MM.1S (cell line): ENCODE data around the gene ATP2B2.

Source experiments
- DNase-seq: peaks from one replicate; pipeline ENCODE4 v3.0.0-alpha.2; 2015
- H2AFZ ChIP-seq: fragments of 300-600 bp; sonication (generic); 2 replicates; pipeline ENCODE4 v1.6.0; 2016; ENCODE audit warnings: antibody characterized with exemption, low read length
- H3F3A ChIP-seq: fragments of 300-600 bp; sonication (generic); 2 replicates; pipeline ENCODE4 v1.6.1; 2016; ENCODE audit warnings: mild to moderate bottlenecking, antibody characterized with exemption, low read length, moderate library complexity, mixed read lengths; ENCODE audit not compliant: insufficient read depth
- H3K27ac ChIP-seq: fragments of 300-600 bp; sonication (generic); 2 replicates; pipeline ENCODE4 v1.5.1; 2016; ENCODE audit warnings: mild to moderate bottlenecking, low read length
- H3K27me3 ChIP-seq: fragments of 300-600 bp; sonication (generic); replicated peaks from 2 replicates; pipeline ENCODE4 v1.6.0; 2016; ENCODE audit warnings: low read length; ENCODE audit not compliant: insufficient read depth
- H3K36me3 ChIP-seq: fragments of 300-600 bp; sonication (generic); replicated peaks from 2 replicates; pipeline ENCODE4 v1.6.1; 2016; ENCODE audit warnings: mild to moderate bottlenecking, low read length, mixed read lengths; ENCODE audit not compliant: insufficient read depth
- H3K4me1 ChIP-seq: fragments of 300-600 bp; sonication (generic); 2 replicates; pipeline ENCODE4 v1.6.1; 2016; ENCODE audit warnings: low read length, mixed read lengths
- H3K4me2 ChIP-seq: fragments of 300-600 bp; sonication (generic); 2 replicates; pipeline ENCODE4 v1.6.0; 2016; ENCODE audit warnings: low read depth, low read length
- H3K4me3 ChIP-seq: fragments of 300-600 bp; sonication (generic); 2 replicates; pipeline ENCODE4 v1.5.1; 2016; ENCODE audit warnings: low read length, mixed read lengths
- H3K79me2 ChIP-seq: fragments of 300-600 bp; sonication (generic); 2 replicates; pipeline ENCODE4 v1.6.1; 2016; ENCODE audit warnings: mixed run types, low read length, mixed read lengths
- H3K9ac ChIP-seq: fragments of 300-600 bp; sonication (generic); 2 replicates; pipeline ENCODE4 v1.6.1; 2016; ENCODE audit warnings: low read length, mixed read lengths
- H3K9me2 ChIP-seq: fragments of 300-600 bp; sonication (generic); replicated peaks from 2 replicates; pipeline ENCODE4 v1.6.1; 2016; ENCODE audit warnings: mild to moderate bottlenecking, low read length, mixed read lengths; ENCODE audit not compliant: insufficient read depth
- H3K9me3 ChIP-seq: fragments of 300-600 bp; sonication (generic); replicated peaks from 2 replicates; pipeline ENCODE4 v1.6.1; 2016; ENCODE audit warnings: mild to moderate bottlenecking, low read length, mixed read lengths; ENCODE audit not compliant: insufficient read depth
- H4K20me1 ChIP-seq: fragments of 300-600 bp; sonication (generic); 2 replicates; pipeline ENCODE4 v1.6.1; 2016; ENCODE audit warnings: mild to moderate bottlenecking, low read length, moderate library complexity, mixed read lengths; ENCODE audit not compliant: insufficient read depth
- CTCF ChIP-seq: fragments of 300-600 bp; sonication (generic); IDR thresholded peaks from 2 replicates; pipeline ENCODE4 v1.5.1; 2016; ENCODE audit warnings: antibody characterized with exemption, low read length, mixed read lengths
- EZH2 ChIP-seq: fragments of 300-600 bp; sonication (generic); optimal IDR thresholded peaks from 2 replicates; pipeline ENCODE3; 2017; ENCODE audit warnings: low read depth, mild to moderate bottlenecking, antibody characterized with exemption, low read length, mixed read lengths
- EZH2phosphoT487 ChIP-seq: fragments of 300-600 bp; sonication (generic); IDR thresholded peaks from 2 replicates; pipeline ENCODE4 v1.6.1; 2018; ENCODE audit warnings: antibody characterized with exemption, low read length

The ATP2B2 gene

GRCh38 chr3:10508619-10509260, 3.4 kb upstream of the ATP2B2 start:
- Histone ChIP-seq H3K36me3 (no peaks in the 10 kb centered on the region), H3K9me3 (no peaks in the 10 kb centered on the region), H3K79me2 (no peaks in the 10 kb centered on the region), H3F3A (no peaks in the 10 kb centered on the region), H3K9me2 (no peaks in the 10 kb centered on the region), H3K4me1 (no peaks in the 10 kb centered on the region), H3K4me3 (no peak overlapping the region), H3K9ac (no peak overlapping the region), H3K27ac (no peak overlapping the region), H4K20me1 (no peaks in the 10 kb centered on the region), H3K27me3 (peaks cover 72% of the 10 kb centered on the region), H3K4me2 (no peak overlapping the region), H2AFZ (no peak overlapping the region)
- DNase-seq = no peak
- TF ChIP-seq CTCF (no peak), EZH2phosphoT487 (no peak), EZH2 (no peak)

- Histone ChIP-seq H3K4me1 (no peaks in the 10 kb centered on the region), H4K20me1 (no peaks in the 10 kb centered on the region), H3K27me3 (peaks cover 77% of the 10 kb centered on the region), H3F3A (no peaks in the 10 kb centered on the region), H2AFZ (no peak overlapping the region), H3K9ac (no peak overlapping the region), H3K4me2 (no peak overlapping the region), H3K36me3 (no peaks in the 10 kb centered on the region), H3K4me3 (no peak overlapping the region), H3K9me2 (no peaks in the 10 kb centered on the region), H3K27ac (no peak overlapping the region), H3K79me2 (no peaks in the 10 kb centered on the region), H3K9me3 (no peaks in the 10 kb centered on the region)
- DNase-seq = no peak
- TF ChIP-seq EZH2 (no peak), EZH2phosphoT487 (no peak), CTCF (no peak)
These were observed 2.8 kb upstream of the ATP2B2 start for GRCh38 chr3:10508235-10508618.

GRCh38 chr3:10507331-10507730, 1.9 kb upstream of the ATP2B2 start:
- H3K27ac ChIP-seq = no peak overlapping the region
- H3K4me3 ChIP-seq = no peak overlapping the region
- no peaks in the 10 kb centered on the region for H3K9me3 ChIP-seq
- H4K20me1 ChIP-seq = no peaks in the 10 kb centered on the region
- H3F3A ChIP-seq = no peaks in the 10 kb centered on the region
- no peak overlapping the region for H2AFZ ChIP-seq
- no peak for DNase-seq
- TF ChIP-seq CTCF (no peak), EZH2phosphoT487 (no peak), EZH2 (no peak)
- no peaks in the 10 kb centered on the region for H3K4me1 ChIP-seq
- no peaks in the 10 kb centered on the region for H3K36me3 ChIP-seq
- H3K9ac ChIP-seq = no peak overlapping the region
- no peaks in the 10 kb centered on the region for H3K9me2 ChIP-seq
- no peak overlapping the region for H3K4me2 ChIP-seq
- H3K79me2 ChIP-seq = no peaks in the 10 kb centered on the region
- H3K27me3 ChIP-seq = peaks cover 85% of the 10 kb centered on the region
